ENCODE measurements around the gene FBXO5.

The FBXO5 gene

DNA sequence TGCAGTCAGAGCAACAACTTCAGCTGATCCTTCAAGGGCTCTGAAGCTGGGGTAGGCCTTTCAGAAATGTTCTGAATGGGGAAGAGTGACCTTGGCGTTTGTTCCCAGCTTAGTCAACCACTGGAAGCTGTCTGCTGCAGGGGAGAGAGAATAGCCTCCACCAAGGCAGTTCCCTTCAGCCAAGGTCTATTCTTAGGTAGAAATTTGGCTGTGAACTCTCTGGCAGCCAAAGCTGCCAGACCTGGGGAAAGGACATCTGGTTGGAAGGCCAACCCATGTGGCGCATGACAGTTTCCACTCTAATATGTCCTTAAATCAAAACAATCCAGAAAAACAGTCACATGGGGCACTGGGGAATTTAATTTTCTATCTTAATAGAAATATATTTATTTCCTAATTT lies 60.1 kb downstream of the FBXO5 start:
- POLR2A ChIA-PET (ENCODE audit: low non-redundant PET): no interaction called here
- TF ChIP-seq, protein P1, sequence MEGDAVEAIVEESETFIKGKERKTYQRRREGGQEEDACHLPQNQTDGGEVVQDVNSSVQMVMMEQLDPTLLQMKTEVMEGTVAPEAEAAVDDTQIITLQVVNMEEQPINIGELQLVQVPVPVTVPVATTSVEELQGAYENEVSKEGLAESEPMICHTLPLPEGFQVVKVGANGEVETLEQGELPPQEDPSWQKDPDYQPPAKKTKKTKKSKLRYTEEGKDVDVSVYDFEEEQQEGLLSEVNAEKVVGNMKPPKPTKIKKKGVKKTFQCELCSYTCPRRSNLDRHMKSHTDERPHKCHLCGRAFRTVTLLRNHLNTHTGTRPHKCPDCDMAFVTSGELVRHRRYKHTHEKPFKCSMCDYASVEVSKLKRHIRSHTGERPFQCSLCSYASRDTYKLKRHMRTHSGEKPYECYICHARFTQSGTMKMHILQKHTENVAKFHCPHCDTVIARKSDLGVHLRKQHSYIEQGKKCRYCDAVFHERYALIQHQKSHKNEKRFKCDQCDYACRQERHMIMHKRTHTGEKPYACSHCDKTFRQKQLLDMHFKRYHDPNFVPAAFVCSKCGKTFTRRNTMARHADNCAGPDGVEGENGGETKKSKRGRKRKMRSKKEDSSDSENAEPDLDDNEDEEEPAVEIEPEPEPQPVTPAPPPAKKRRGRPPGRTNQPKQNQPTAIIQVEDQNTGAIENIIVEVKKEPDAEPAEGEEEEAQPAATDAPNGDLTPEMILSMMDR (conservative IDR thresholded peaks at IDR 0.05; ENCODE audit: low read depth): no peak
- CTCF ChIA-PET: no interaction called here
- no peak overlapping the region for H3K27ac ChIP-seq
- no peak for DNase-seq (ENCODE audit: low spot score)
